HEK293 (cell line): Measurements from ENCODE around the gene MARCHF10.

Experiments used
- ZBTB17 ChIP-seq: fragments of 450-650 bp; formaldehyde crosslinking; IDR thresholded peaks from 2 replicates; pipeline ENCODE4 v1.5.1; 2016; ENCODE audit warnings: missing biosample characterization, missing genetic modification characterization
- ZEB2 ChIP-seq: fragments of 450-650 bp; formaldehyde crosslinking; IDR thresholded peaks from 2 replicates; pipeline ENCODE4 v1.5.1; 2016; ENCODE audit warnings: missing biosample characterization, missing genetic modification characterization
- ZNF133 ChIP-seq: fragments of 450-650 bp; formaldehyde crosslinking; IDR thresholded peaks from 2 replicates; pipeline ENCODE4 v1.5.1; 2016; ENCODE audit warnings: missing biosample characterization, missing genetic modification characterization
- ZNF324 ChIP-seq: fragments of 450-650 bp; formaldehyde crosslinking; IDR thresholded peaks from 2 replicates; pipeline ENCODE4 v1.5.1; 2016; ENCODE audit warnings: missing biosample characterization, missing genetic modification characterization
- TF ChIP-seq, protein P1 (sequence below): fragments of 450-650 bp; formaldehyde crosslinking; IDR thresholded peaks from 2 replicates; pipeline ENCODE4 v1.5.1; 2016; ENCODE audit warnings: missing biosample characterization, missing genetic modification characterization
- TF ChIP-seq, protein P2 (sequence below): sonication (generic); formaldehyde crosslinking; IDR thresholded peaks from 2 replicates; pipeline ENCODE4 v1.8.1; 2022; ENCODE audit warnings: mild to moderate bottlenecking, moderate library complexity, missing genetic modification reagents

DNA sequence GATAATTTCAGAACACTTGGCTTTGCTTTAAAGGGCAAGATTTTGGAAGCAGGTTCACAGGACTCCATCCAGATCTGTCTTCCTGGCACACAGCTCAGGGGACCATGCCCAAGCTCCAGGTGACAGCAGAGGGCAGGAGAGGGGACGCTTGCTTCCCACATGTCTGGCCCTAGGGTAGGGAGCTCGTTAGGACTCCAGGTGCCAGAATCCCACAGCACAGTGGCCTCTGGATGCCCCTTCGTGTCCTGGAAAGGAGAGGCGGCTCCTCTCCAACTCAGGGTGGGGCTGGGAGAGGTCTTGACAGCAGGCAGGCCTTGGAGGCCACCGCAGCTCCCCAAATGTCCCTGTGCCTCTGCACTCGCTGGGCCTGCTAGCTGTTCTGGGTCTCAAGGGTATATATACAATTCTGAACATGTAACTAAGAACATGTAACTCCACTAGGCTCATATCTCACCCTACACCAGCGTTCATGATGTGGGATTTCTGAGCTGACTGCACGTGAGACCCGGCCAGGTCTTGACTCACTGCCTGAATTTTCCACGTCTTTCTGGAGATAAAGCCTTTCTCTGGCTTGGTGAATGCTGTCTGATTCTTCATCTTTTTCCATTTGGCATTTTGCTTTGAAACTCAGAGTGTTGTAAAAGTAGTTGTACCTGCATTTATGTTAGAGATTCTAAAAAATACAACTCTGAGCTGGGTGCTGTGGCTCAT lies 52.8 kb downstream of the MARCHF10 start:
- TF ChIP-seq, protein P1, sequence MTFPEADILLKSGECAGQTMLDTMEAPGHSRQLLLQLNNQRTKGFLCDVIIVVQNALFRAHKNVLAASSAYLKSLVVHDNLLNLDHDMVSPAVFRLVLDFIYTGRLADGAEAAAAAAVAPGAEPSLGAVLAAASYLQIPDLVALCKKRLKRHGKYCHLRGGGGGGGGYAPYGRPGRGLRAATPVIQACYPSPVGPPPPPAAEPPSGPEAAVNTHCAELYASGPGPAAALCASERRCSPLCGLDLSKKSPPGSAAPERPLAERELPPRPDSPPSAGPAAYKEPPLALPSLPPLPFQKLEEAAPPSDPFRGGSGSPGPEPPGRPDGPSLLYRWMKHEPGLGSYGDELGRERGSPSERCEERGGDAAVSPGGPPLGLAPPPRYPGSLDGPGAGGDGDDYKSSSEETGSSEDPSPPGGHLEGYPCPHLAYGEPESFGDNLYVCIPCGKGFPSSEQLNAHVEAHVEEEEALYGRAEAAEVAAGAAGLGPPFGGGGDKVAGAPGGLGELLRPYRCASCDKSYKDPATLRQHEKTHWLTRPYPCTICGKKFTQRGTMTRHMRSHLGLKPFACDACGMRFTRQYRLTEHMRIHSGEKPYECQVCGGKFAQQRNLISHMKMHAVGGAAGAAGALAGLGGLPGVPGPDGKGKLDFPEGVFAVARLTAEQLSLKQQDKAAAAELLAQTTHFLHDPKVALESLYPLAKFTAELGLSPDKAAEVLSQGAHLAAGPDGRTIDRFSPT (tag by site-specific recombination), result no peak
- TF ChIP-seq ZBTB17 (tag by site-specific recombination) (no peak), ZNF324 (tag by site-specific recombination) (no peak), ZEB2 (tag by site-specific recombination) (no peak), ZNF133 (no peak)
- TF ChIP-seq, protein P2, sequence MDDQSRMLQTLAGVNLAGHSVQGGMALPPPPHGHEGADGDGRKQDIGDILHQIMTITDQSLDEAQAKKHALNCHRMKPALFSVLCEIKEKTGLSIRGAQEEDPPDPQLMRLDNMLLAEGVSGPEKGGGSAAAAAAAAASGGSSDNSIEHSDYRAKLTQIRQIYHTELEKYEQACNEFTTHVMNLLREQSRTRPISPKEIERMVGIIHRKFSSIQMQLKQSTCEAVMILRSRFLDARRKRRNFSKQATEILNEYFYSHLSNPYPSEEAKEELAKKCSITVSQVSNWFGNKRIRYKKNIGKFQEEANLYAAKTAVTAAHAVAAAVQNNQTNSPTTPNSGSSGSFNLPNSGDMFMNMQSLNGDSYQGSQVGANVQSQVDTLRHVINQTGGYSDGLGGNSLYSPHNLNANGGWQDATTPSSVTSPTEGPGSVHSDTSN (CRISPR knock-in tag), result no peak
